HG03159 (cell line): Measurements from ENCODE around the gene NTRK1.

Experiments used
- ATAC-seq: cut with Tn5 transposase; IDR thresholded peaks from one replicate; pipeline ENCODE4 v1.9.1; 2021; ENCODE audit warnings: mild to moderate bottlenecking, moderate library complexity; ENCODE audit not compliant: unreplicated experiment

Gene NTRK1

DNA sequence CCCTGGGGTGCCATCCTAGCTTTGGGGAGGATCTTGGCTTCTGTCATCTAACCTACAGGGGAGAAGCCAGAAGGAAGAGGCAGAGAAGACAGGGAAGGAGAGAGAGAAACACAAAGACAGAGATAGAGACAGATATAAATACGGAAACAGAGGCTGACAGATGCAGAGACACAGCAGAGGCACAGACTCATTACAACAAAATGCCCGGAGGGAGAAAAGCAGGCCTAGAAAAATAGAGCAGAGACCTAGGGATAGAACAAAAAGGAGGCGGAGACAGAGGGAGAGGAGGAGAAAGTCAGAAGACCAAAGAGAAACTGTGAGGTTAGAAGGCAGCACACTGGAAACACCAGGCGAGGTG, 34.8 kb downstream of the NTRK1 start:
- ATAC-seq: no peak

DNA sequence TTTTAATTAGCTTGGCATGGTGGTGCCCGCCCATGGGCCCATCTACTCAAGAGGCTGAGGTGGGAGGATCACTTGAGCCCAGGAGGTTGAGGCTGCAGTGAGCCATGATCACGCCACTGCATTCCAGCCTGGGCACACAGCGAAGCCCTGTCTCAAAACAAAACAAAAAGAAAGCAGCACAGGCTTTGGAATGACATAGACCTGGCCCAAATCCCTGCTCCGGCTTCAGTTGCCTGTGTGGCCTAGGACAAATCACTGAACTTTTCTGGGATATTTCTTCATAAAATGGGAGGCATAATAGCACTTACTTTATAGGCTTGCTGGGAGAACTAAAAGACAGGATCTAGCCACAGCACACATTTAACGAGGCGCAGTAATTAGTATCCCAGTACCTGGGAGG, 35.3 kb downstream of the NTRK1 start:
- no peak for ATAC-seq

DNA sequence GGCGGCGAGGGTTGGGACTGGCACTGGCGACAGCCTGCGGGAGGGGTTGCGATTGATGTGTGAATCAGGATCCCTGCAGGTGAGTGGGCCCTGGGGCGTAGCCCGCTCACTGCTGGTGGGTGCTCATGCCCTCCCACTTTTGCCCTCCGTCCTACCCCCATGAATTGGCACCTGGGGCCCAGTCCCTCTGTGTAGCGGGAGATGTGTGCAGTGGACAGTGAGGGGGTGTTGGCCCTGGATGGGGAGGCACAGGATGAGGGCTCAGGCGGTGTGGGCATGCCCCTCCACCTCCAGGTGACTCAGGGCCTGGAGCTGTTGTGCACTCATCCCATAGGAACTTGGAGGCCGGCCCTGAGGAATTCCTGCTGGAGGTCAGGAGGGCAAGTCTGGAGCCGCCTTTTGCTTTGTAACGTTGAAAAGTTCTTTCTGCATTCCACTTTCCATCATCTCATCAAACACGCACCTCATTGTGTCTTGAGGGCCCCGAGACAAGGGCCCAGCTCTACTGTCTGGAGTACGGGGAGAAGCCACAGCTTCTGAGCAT, 35.9 kb downstream of the NTRK1 start:
- no peak for ATAC-seq

DNA sequence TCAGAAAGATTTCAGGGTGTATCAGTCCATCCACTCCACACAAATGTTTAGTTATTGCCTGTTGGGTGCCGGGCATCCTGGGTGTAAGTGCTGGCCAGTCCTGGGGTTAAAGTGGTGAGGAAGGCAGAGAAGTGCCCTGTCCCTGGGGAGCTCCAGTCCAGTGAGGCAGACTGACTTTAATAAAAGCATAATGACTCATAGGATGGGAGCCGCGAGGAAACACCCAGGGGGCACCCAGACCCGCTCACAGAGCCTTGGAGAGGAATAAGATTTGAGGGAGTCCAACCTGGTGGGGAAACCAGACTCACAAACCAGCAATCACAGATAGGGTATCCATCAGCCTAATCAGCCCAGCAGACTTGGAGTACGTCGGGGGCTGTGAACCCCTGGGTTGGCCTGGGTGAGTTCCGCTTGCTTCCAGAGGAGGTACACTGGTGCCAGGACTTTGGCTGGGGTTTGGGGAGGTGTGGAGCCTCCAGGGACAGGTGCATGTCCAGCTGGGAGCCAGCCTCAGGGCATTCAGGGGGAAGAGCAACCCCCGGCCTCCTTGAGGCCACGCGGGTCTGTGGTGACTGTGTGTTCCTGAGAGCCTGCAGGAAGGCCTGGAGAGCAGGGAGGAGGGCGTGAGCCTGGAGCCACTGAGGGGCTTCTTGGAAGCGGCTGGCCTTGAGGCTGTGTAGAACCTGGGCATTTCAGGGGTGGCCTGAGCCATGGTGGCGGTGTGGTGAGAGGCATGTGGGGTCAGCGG, 36.6 kb downstream of the NTRK1 start:
- ATAC-seq: no peak

DNA sequence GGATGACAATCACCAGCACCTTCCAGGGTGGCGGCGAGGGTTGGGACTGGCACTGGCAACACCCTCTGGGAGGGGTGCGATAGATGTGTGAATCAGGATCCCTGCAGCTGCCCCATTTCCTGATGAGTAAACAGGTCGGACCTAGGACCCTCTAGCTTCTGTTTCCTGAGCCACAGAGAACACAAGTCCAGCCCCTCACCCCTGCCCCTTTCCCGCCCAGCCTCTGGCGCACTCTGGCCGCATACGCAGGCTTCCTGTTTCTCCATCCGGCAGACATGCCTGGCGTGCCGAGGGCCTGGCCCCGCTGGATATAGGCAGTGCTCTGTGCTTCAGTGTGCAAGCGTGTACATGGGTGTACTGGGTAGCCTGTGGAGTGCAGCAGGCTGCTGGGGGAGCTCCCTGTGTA, 37.5 kb downstream of the NTRK1 start:
- ATAC-seq: no peak

DNA sequence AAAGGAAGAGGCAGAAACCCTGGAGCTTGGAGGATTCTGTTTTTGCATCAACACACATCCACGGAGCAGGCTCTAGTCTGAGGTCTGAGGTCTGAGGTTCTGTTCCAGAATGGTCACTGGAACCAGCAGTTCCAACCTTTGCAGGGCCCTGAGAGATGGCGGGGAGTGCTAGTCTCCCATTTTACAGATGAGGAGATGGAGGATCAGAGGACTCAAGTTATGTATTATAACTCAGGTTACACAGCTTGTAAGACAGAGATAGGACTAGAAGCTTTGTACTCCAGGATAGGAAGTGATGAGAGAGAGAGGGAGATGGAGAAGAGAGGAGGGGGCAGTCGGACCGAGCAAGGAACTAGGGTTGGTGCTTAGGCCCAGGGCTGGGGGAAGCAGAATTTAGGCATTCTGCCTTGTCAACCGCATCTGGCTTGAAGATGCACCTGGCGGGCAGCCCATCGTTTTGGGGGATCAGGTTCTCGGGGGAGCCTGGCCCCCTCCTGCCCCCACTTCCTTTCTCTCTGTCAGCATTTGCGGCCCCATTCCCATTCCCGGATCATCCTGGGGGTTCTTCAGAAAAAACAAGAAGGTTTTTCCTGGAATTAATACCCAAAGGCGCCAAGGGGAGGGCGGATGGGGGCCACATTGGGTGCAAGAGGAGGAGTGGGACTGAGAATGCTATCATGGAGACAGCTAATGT, 38.5 kb downstream of the NTRK1 start:
- no peak for ATAC-seq

DNA sequence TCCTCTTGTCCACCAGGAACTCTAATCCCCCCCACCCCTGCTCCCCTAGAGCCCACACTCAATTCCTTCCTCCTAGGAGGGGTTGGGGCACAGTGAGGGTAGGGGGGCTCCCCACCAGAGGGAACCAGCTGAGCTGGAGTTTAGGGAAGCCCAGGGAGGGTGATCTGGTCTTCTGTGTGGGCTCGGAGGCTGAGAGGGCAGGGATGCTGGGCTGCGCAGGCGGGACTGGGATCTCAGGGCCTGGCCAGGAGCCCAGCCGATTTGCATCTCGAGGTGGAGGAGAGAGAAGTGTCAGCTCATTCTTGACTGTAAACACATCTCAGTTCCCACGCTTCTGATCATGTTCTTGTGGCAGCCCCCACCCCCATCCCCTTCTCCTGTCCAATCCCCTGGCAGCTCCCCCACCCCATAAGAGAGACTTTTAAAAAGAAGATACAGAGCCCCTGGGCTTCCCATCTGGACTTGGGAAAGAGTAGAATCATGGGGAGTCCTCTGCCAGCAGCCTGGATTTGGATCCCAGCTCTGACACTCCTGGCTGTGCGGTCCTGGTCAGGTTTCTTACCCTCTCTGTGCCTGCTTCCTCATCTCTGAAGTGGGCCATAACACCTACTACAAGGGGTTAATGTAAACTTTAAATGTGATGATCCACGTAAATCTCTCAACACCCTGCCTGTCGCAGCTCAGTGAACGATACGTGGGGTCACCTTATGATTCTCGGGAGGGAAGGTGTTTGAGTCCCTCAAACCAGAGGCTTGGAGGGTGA, 39.5 kb downstream of the NTRK1 start:
- no peak for ATAC-seq

DNA sequence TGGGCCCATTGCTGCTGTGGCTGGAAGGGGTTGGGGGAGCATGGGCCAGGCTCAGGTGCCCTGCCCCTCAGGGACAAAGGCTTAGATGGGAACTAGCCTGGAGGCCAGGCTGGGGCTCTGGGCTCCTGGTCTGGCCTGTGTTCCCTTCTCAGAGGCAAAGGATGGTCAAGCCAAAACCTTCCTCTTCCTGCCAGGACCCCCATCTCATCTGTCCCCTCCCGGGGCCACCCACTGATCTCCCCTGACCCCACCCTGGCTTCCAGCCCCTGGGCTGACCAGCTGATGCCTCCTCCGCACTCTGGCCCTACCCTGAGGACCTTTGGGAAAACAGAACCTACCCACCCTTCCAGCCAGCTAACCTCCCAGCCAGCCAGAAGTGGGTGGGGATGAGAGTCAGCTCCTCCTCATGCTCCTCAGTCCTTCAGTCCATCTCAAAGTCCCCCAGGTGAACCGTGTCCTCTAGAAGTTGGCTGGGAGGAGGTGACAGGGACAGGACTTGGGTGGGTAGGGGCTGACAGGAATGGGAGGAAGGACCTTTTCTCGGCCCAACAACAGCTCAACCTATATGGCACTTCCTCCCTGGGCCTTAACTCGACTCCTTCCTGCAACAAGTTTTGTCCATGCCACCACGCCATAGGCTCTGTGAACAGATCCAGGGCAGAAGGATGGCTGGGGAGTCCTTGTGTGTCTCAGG, 40.4 kb downstream of the NTRK1 start:
- ATAC-seq: no peak

DNA sequence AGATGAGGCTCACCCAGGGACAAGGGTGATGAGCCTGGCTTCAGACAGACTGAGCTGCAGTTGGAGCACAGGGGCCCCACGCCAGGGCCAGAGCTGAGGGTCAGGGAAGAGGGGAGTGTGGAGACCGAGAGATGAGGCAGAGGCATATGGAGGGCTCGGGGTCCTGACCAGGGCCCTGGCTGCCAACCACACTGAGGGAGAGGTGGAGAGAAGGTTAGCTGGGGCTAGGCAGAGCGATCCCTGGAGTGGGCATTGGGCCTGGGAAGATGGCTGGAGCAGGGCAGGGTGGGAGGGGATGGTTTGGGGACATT, 40.9 kb downstream of the NTRK1 start:
- no peak for ATAC-seq

DNA sequence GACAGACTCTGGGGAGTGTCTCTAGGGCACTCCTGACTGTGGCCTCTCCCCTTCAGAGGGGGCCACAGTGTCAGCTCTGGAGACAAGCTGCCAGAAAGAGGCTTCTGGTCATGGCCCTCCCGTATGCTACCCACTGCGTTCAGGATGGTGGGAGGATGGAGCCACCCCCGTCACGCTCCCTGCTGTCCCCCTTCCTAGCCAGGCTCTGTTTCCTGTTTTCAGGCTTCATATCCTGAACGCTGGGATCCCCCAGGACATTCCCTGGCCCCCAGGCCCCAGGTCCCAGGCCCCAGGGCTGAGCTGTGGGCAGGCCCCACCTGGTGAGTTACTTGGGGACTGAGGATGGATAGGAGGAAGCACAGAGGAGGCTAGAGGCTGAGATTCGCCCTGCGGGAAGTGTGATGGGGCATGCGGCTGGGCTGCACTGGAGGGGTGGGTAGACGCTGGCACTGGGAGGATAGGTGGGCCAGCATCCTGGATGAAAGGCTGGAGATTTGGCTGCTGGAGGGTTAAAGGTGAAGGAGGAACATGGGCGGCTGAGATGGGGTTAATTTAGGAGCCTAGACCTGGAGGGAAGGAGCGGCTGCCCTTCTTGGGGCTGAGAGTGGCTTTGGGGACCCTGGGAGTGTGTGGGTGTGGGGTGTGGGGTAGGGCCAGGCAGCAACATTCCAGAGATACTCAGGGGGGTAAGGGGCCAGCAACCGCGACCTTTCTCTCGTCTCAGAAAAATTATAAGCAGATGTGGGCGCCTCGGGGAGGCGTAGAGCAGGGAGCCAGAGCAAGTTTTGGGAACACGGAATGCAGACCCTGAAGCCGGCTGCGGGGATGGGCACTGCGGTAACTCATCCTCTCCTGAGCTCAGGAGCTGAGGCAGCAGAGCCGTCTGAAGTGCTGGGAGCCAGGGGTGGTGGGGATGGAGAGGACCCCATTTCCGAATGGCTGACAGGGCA, 41.6 kb downstream of the NTRK1 start:
- no peak for ATAC-seq

DNA sequence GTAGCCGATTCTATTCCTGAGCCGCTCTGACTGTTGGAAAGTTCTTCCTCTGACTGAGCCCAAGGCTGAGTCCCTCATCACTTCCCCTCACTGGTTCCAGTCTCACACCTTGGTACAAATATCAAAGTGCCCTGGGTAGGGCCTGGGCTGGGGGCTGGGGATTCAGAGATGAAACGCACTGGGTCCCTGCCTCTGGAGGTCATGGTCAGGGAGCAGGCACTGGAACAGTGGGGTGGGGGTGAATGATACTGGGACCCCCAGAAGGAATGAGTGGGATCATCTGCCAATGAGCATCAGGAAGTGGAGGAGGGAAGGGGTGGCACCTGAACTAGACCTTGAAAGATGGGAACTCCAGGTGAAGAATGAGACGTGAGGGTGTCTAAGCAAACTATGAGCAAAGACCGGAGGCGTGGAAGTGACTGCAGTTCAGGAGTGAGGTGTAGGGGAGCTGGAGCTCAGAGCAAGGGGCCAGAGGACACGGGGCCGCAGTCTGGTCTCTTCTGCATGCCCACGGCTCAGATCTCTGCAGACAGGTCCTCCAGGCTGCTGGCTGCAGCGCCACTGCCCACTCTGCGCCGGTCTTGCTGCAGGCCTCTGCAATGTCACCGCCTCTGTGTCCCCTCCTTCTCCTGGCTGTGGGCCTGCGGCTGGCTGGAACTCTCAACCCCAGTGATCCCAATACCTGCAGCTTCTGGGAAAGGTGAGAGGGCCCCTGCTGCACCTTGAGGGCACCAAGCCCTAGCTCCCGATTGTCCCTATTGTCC, 42.8 kb downstream of the NTRK1 start:
- ATAC-seq: no peak

DNA sequence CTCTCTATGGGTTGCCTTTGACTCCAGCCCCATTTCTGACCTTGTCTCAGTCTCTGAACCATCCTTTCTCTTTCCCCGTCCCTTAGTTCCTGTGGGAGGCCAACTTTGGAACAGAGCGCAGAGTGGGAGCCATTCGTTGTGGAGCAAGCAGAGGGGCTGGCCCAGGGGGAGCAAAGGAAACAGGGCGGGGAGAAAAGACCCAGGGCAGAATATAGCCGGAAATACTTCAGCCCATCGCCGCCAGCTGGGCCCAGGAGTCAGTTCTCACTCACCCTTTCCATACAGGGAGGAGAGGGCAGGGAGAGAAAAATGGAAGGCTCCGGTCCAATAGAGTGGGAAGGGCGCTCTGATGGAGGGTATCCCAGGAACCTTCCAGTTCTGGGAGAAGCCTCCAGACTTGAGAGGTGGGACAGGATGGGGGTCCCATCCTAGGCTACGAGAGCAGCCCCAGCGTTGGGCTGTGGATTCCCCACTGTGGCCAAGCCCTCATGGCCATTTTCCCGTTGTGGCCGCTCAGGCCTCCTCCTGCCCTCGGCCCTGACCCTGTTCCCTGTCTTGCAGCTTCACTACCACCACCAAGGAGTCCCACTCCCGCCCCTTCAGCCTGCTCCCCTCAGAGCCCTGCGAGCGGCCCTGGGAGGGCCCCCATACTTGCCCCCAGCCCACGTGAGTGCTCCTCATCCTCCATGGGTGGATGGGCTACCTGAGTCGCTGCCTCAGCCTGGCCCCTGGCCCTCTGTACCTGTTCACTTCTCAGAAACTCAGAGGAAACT, 43.7 kb downstream of the NTRK1 start:
- ATAC-seq: no peak

DNA sequence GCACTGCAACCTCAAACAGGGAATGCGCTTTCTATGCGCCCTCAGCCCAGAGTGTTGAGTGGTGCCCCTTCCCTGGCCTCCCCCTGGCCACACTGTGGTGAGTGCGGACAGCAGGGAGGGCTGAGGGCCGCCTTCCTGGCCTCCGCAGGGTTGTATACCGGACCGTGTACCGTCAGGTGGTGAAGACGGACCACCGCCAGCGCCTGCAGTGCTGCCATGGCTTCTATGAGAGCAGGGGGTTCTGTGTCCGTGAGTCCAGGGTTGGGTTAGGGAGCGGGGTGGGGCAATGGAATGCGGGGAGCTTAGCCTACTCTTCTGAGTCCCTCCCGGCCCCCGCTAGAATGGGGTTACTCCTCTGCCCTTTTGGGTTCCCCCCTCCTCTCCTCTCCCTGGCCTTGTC, 44.5 kb downstream of the NTRK1 start:
- no peak for ATAC-seq

DNA sequence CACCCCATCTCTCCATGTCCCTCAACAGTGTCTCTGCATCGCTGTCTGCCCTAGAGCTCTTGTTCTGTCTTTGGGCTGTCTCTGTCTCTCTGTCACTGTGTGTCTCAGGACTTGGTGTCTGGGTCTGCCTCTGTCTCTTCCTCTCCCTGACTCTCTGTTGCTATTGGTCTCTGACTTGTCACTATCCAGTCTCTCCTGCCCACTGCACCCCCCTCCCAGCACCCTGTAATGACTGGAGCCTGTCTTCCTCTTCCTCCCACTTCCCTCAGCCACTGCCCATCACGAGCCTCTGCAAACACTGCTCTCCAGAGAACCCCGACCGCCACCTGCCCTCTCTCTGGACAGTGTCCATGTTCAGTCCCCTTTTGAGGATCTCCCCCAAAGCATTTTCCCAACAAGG, 45.0 kb downstream of the NTRK1 start:
- no peak for ATAC-seq

DNA sequence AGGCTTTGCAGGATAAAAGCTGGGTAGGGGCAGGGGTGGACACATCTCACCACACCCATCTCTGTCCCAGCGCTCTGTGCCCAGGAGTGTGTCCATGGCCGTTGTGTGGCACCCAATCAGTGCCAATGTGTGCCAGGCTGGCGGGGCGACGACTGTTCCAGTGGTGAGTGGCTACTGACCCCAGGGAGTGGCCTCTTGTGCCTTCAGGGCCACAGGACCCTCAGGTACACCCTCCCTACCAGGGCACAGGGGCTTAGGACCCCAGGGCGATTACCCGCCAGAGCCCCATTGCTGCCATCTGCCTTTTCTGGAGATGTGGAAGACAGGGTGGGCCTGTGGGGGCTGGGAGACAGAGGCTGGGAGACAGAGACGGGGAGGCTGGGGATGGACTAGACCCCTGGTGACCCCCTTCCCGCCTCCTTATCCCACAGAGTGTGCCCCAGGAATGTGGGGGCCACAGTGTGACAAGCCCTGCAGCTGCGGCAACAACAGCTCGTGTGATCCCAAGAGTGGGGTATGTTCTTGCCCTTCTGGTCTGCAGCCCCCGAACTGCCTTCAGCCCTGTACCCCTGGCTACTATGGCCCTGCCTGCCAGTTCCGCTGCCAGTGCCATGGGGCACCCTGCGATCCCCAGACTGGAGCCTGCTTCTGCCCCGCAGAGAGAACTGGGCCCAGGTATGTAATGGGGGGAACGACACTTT, 45.7 kb downstream of the NTRK1 start:
- no peak for ATAC-seq

DNA sequence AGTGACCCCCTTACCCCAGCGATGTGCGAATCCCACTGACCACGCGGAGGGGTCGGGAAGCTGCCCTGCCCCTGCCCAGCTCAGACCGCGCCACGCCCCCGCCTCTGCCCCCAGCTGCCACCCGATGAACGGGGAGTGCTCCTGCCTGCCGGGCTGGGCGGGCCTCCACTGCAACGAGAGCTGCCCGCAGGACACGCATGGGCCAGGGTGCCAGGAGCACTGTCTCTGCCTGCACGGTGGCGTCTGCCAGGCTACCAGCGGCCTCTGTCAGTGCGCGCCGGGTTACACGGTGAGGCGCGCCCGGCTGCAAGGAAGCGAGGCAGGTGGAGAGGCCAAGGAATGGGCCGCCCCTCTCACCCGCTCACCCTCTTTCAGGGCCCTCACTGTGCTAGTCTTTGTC, 47.9 kb downstream of the NTRK1 start:
- no peak for ATAC-seq

DNA sequence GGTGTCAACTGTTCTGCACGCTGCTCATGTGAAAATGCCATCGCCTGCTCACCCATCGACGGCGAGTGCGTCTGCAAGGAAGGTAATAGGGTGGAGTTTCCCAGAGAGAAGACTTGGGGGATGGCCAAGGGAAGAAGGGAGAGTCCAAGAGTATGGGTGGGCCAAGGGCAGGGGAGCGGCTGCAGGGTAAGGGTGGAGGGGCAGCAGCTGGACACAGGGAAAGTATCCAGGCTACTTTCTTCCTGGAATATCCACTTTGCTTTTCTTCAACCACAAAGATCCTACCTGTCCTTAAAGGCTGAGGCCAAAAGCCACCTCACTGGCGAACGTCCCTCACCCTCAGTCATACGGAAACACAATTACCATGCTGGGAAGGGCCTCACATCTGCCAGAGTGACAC, 48.3 kb downstream of the NTRK1 start:
- ATAC-seq: no peak

DNA sequence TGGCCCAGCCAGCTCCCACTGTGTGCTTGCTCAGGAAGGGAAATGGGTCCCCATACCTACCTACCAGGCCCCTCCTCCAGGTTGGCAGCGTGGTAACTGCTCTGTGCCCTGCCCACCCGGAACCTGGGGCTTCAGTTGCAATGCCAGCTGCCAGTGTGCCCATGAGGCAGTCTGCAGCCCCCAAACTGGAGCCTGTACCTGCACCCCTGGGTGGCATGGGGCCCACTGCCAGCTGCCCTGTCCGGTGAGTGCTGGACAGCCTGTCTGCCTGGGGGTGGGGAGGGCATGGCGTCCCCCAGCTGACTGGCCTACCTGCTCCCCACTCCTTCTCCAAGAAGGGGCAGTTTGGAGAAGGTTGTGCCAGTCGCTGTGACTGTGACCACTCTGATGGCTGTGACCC, 49.0 kb downstream of the NTRK1 start:
- ATAC-seq: no peak
